Peyer's patch (tissue), 4 donors: Measurements from ENCODE around the gene PAX2.

Experiments used
- POLR2A ChIP-seq, 2 donors: fragments of 450-650 bp; IDR thresholded peaks; one replicate each; pipeline ENCODE4 v1.5.1; 2017; ENCODE audit warnings: antibody characterized with exemption in 2 of 2, mild to moderate bottlenecking in 2 of 2, moderate library complexity in 2 of 2
- TF ChIP-seq, protein P1 (sequence below), 6 experiments: fragments of 450-650 bp in 4 of 6; fragments of 200-600 bp in 2 of 6; sonication (generic) in 1 of 6; IDR thresholded peaks; one replicate each; pipeline ENCODE4 v1.5.1; 2017 to 2019; ENCODE audit warnings: antibody characterized with exemption in 6 of 6, mild to moderate bottlenecking in 3 of 6, moderate library complexity in 1 of 6

DNA sequence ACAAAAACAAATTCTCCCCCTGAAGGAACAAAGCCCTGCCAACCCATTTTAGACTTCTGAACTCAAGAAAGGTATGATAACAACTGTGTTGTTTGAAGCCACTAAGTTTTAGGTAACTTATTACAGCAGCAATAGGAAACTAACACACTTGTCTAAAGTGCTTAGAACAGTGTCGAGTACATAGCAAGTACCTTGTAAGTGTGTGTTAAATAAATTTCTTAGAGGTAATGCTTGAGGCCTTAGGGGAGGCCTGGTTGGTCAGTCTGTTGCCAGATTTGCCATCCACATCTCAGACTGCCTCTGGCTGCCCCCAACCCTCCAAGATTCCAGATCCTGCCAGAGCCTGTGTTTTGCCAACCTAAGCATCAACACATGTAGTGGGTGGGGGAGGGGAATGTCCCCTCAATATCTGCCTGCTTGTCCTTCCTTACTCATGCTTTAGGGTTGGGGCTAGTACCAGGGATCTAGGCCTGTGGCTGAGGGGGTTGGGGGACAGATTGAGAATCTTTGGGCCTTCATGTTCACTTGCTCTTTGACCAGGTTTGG is 27.1 kb upstream of the PAX2 start:
- TF ChIP-seq, protein P1, sequence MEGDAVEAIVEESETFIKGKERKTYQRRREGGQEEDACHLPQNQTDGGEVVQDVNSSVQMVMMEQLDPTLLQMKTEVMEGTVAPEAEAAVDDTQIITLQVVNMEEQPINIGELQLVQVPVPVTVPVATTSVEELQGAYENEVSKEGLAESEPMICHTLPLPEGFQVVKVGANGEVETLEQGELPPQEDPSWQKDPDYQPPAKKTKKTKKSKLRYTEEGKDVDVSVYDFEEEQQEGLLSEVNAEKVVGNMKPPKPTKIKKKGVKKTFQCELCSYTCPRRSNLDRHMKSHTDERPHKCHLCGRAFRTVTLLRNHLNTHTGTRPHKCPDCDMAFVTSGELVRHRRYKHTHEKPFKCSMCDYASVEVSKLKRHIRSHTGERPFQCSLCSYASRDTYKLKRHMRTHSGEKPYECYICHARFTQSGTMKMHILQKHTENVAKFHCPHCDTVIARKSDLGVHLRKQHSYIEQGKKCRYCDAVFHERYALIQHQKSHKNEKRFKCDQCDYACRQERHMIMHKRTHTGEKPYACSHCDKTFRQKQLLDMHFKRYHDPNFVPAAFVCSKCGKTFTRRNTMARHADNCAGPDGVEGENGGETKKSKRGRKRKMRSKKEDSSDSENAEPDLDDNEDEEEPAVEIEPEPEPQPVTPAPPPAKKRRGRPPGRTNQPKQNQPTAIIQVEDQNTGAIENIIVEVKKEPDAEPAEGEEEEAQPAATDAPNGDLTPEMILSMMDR (IDR thresholded peaks at IDR 0.05), result no peak
- no peak for TF ChIP-seq POLR2A (IDR thresholded peaks at IDR 0.05)
